SK-N-SH (cell line): ENCODE data around the gene LIPG. TPM values are rescaled to one million over a fixed set of nuclear protein-coding genes. Genes with fewer than 3 reads are reported as not detected.

Experiments used
- CTCF ChIA-PET: fragments of 300-600, 350-600 bp; formaldehyde crosslinking; extraction: SDS; loops from one replicate; lab custom pipeline; 2021; lab: Yijun Ruan, JAX
- POLR2A ChIA-PET: fragments of 350-600 bp; sonication (Branson Sonifier 250); formaldehyde crosslinking; extraction: SDS; loops from one replicate; lab custom pipeline; 2020; ENCODE audit warnings: antibody characterized with exemption, inconsistent platforms; lab: Yijun Ruan, JAX
- DNase-seq: peaks from one replicate; pipeline ENCODE4 v3.0.0; 2012
- H2AFZ ChIP-seq: fragments of 200-600 bp; sonication (generic); 2 replicates; pipeline ENCODE4 v1.8.1; 2016; ENCODE audit warnings: antibody characterized with exemption, mild to moderate bottlenecking, low read depth
- H3F3A ChIP-seq: fragments of 200-600 bp; sonication (generic); replicated peaks from 2 replicates; pipeline ENCODE3; 2016; ENCODE audit warnings: antibody characterized with exemption, mild to moderate bottlenecking; ENCODE audit not compliant: insufficient read depth
- H3K27ac ChIP-seq, 2 experiments: fragments of 200-500 bp in 1 of 2; fragments of 200-600 bp in 1 of 2; sonication (Bioruptor generic) in 1 of 2; sonication (generic), shearing (Covaris generic) in 1 of 2; 2 replicates each; pipeline versions ENCODE4 v1.5.1 to v1.6.1; 2014 to 2016; ENCODE audit warnings: low read depth in 2 of 2, inconsistent platforms in 1 of 2, low read length in 1 of 2, mild to moderate bottlenecking in 1 of 2, mixed read lengths in 1 of 2
- H3K27me3 ChIP-seq: fragments of 200-600 bp; sonication (generic), shearing (Covaris generic); 2 replicates; pipeline ENCODE4 v1.6.1; 2016; ENCODE audit warnings: mixed run types; ENCODE audit not compliant: insufficient read depth
- H3K36me3 ChIP-seq, 2 experiments: fragments of 200-500 bp in 1 of 2; fragments of 200-600 bp in 1 of 2; sonication (Bioruptor generic) in 1 of 2; sonication (generic) in 1 of 2; replicated peaks in 1 of 2; 2 replicates each; pipeline versions ENCODE3 to v1.5.1; 2014 to 2016; ENCODE audit warnings: low read length in 1 of 2, mild to moderate bottlenecking in 1 of 2; ENCODE audit not compliant: insufficient read depth in 2 of 2, control insufficient read depth in 1 of 2
- H3K4me1 ChIP-seq, 2 experiments: fragments of 200-500 bp in 1 of 2; fragments of 200-600 bp in 1 of 2; sonication (Bioruptor generic) in 1 of 2; sonication (generic), shearing (Covaris generic) in 1 of 2; 2 replicates each; pipeline versions ENCODE4 v1.5.1 to v1.6.1; 2014 to 2016; ENCODE audit warnings: low read depth in 1 of 2, low read length in 1 of 2, mixed run types in 1 of 2; ENCODE audit not compliant: insufficient read depth in 2 of 2, control insufficient read depth in 1 of 2
- H3K4me2 ChIP-seq: fragments of 200-600 bp; sonication (generic), shearing (Covaris generic); 2 replicates; pipeline ENCODE4 v1.6.1; 2017; ENCODE audit warnings: mixed run types
- H3K4me3 ChIP-seq, 2 experiments: fragments of 200-500 bp in 1 of 2; fragments of 200-600 bp in 1 of 2; sonication (Bioruptor generic) in 1 of 2; sonication (generic), shearing (Covaris generic) in 1 of 2; 2 replicates each; pipeline versions ENCODE4 v1.5.1 to v1.8.1; 2014 to 2016; ENCODE audit warnings: low read depth in 2 of 2, inconsistent platforms in 1 of 2, low read length in 1 of 2, mild to moderate bottlenecking in 1 of 2, mixed read lengths in 1 of 2, moderate library complexity in 1 of 2
- H3K79me2 ChIP-seq: fragments of 200-600 bp; sonication (generic); 2 replicates; pipeline ENCODE4 v1.8.1; 2017; ENCODE audit warnings: mild to moderate bottlenecking; ENCODE audit not compliant: insufficient read depth
- H3K9ac ChIP-seq: fragments of 200-600 bp; sonication (generic); 2 replicates; pipeline ENCODE4 v1.6.1; 2017; ENCODE audit warnings: mixed run types
- H3K9me2 ChIP-seq: fragments of 200-600 bp; sonication (generic); 2 replicates; pipeline ENCODE4 v1.6.1; 2017; ENCODE audit warnings: mixed run types
- H3K9me3 ChIP-seq: fragments of 200-600 bp; sonication (generic); 2 replicates; pipeline ENCODE4 v1.6.1; 2017; ENCODE audit warnings: mixed run types, mild to moderate bottlenecking, moderate library complexity
- H4K20me1 ChIP-seq: fragments of 200-600 bp; sonication (generic); 2 replicates; pipeline ENCODE4 v1.6.1; 2017; ENCODE audit warnings: mild to moderate bottlenecking, mixed run types; ENCODE audit not compliant: insufficient read depth
- CTCF ChIP-seq: fragments of 200-600 bp; sonication (generic); IDR thresholded peaks from 2 replicates; pipeline ENCODE4 v1.6.1; 2017; ENCODE audit warnings: antibody characterized with exemption, mild to moderate bottlenecking, moderate library complexity
- EP300 ChIP-seq, 2 experiments: IDR thresholded peaks; 2 replicates each; pipeline versions ENCODE4 v1.4.0 to v1.6.1; 2012; ENCODE audit warnings: borderline replicate concordance in 1 of 2, low read depth in 1 of 2, low read length in 1 of 2
- EZH2phosphoT487 ChIP-seq: fragments of 200-600 bp; sonication (generic); IDR thresholded peaks from 2 replicates; pipeline ENCODE4 v1.6.1; 2017; ENCODE audit warnings: low read depth, mixed run types, mild to moderate bottlenecking, antibody characterized with exemption, moderate library complexity, borderline replicate concordance
- FOXM1 ChIP-seq: IDR thresholded peaks from 2 replicates; pipeline ENCODE4 v1.4.0; 2012; ENCODE audit warnings: low read depth, mild to moderate bottlenecking
- GATA2 ChIP-seq: sonication (generic); formaldehyde crosslinking; IDR thresholded peaks from 2 replicates; pipeline ENCODE4 v1.5.0; 2020; ENCODE audit warnings: mild to moderate bottlenecking, missing genetic modification reagents
- JUND ChIP-seq: IDR thresholded peaks from 2 replicates; pipeline ENCODE4 v1.4.0; 2012
- MEF2A ChIP-seq: IDR thresholded peaks from 2 replicates; pipeline ENCODE4 v1.4.0; 2012; ENCODE audit warnings: low read depth, borderline replicate concordance
- NFIC ChIP-seq: IDR thresholded peaks from 2 replicates; pipeline ENCODE4 v1.4.0; 2012; ENCODE audit warnings: borderline replicate concordance
- NRF1 ChIP-seq: IDR thresholded peaks from 2 replicates; pipeline ENCODE4 v1.6.1; 2012; ENCODE audit warnings: low read depth, mild to moderate bottlenecking, low read length
- RAD21 ChIP-seq: IDR thresholded peaks from 2 replicates; pipeline ENCODE4 v1.6.1; 2012; ENCODE audit warnings: mild to moderate bottlenecking, low read length
- SIN3A ChIP-seq: IDR thresholded peaks from 2 replicates; pipeline ENCODE4 v1.6.1; 2012; ENCODE audit warnings: low read depth, mild to moderate bottlenecking, low read length, moderate library complexity, borderline replicate concordance
- TAF1 ChIP-seq: IDR thresholded peaks from 2 replicates; pipeline ENCODE4 v1.6.1; 2012; ENCODE audit warnings: low read depth, mild to moderate bottlenecking, low read length, moderate library complexity, borderline replicate concordance
- TCF12 ChIP-seq: IDR thresholded peaks from 2 replicates; pipeline ENCODE4 v1.4.0; 2012
- YY1 ChIP-seq: IDR thresholded peaks from 2 replicates; pipeline ENCODE4 v1.4.0; 2012; ENCODE audit warnings: low read depth, mild to moderate bottlenecking
- ZBTB33 ChIP-seq: IDR thresholded peaks from 2 replicates; pipeline ENCODE4 v1.4.0; 2012; ENCODE audit warnings: low read depth, borderline replicate concordance
- whole genome bisulfite sequencing: methylation state at CpG from one replicate; pipeline ENCODE4 v1.1.6; 2017; ENCODE audit warnings: low lambda C conversion rate; 5-methylcytosine and 5-hydroxymethylcytosine counted together
- polyA plus RNA-seq, 3 experiments: library from polyadenylated mRNA; depleted of rRNA; stranded (reverse); fragments of >200 nt; gene quantifications; 2 replicates each; pipeline ENCODE4 v1.2.3, GENCODE V29; 2012

The LIPG gene
- polyA plus RNA-seq, 1 of the 3 experiments (the other 2 are of a cell fraction) = 3.2 TPM

- H3K4me3 ChIP-seq = no peak overlapping the region
- no peak overlapping the region for H2AFZ ChIP-seq
- no peaks in the 10 kb centered on the region for H3K9me2 ChIP-seq
- no peak for DNase-seq
- no peak overlapping the region for H3K27ac ChIP-seq
- CTCF ChIA-PET = interaction anchor here (0.8 to 1.6 kb wide), 5 partner anchors 8 to 678 kb away, joined by 3 to 10 read pairs (median 8); no protein-coding TSS in a partner anchor
- H3K36me3 ChIP-seq = no peaks in the 10 kb centered on the region
- H3K4me1 ChIP-seq = peaks cover 0 to 9% of the 10 kb centered on the region in 2 experiments; a peak in 1 of 4 replicates
- H3K9me3 ChIP-seq = no peaks in the 10 kb centered on the region
- no peaks in the 10 kb centered on the region for H4K20me1 ChIP-seq
- no peak overlapping the region for H3K4me2 ChIP-seq
- no peak overlapping the region for H3K9ac ChIP-seq
- H3F3A ChIP-seq = no peaks in the 10 kb centered on the region
- TF ChIP-seq CTCF = no peak
- no peak for TF ChIP-seq GATA2 (CRISPR knock-in tag)
- TF ChIP-seq EP300 (IDR thresholded peaks at IDR 0.05; ENCODE audit: borderline replicate concordance in 1 of 2, low read depth in 1 of 2, low read length in 1 of 2) = no peak
- TF ChIP-seq NRF1 = no peak
- TF ChIP-seq SIN3A = no peak
- TF ChIP-seq TAF1 = no peak
- no peak for TF ChIP-seq YY1
- no peak for TF ChIP-seq RAD21
- TF ChIP-seq TCF12 = no peak
- TF ChIP-seq EZH2phosphoT487 = no peak
- TF ChIP-seq MEF2A = no peak
- TF ChIP-seq JUND = no peak
- TF ChIP-seq, all 33 proteins: peak for 0
- POLR2A ChIA-PET = no interaction called here
- 85% methylated on average over 10 of the region's 10 CpGs for WGBS
- Histone ChIP-seq H3K27me3 (no peaks in the 10 kb centered on the region), H3K79me2 (no peaks in the 10 kb centered on the region)
These were observed 42.5 kb upstream of the LIPG start for GRCh38 chr18:49519101-49519971.

GRCh38 chr18:49520661-49521145 lies 41.2 kb upstream of the LIPG start:
- Histone ChIP-seq H3K9ac (no peak overlapping the region), H3K4me2 (no peak overlapping the region), H3K27me3 (no peaks in the 10 kb centered on the region), H3F3A (no peaks in the 10 kb centered on the region), H2AFZ (no peak overlapping the region), H3K4me1 (peaks cover 0 to 9% of the 10 kb centered on the region in 2 experiments; a peak in 1 of 4 replicates), H3K79me2 (no peaks in the 10 kb centered on the region), H3K9me3 (no peaks in the 10 kb centered on the region), H3K27ac (no peak overlapping the region), H3K36me3 (no peaks in the 10 kb centered on the region), H4K20me1 (no peaks in the 10 kb centered on the region), H3K9me2 (no peaks in the 10 kb centered on the region), H3K4me3 (no peak overlapping the region)
- POLR2A ChIA-PET = no interaction called here
- WGBS = 75% methylated on average over 2 of the region's 2 CpGs
- CTCF ChIA-PET = interaction anchor here (2.1 kb wide), 1 partner anchor 10 kb away, joined by 9 read pairs; no protein-coding TSS in a partner anchor
- TF ChIP-seq ZBTB33 (no peak), NFIC (no peak), FOXM1 (no peak), NRF1 (no peak)
- DNase-seq = no peak
